KMS-11 (cell line): ENCODE measurements around the gene PRKCZ.
"Not testable (repeated sequence)": the region's sequence is repeated elsewhere in the genome, so short reads cannot be mapped to it uniquely, and the experiment has no call there.

ENCODE experiments used
- H2AFZ ChIP-seq: fragments of 200-600 bp; sonication (generic); 2 replicates; pipeline ENCODE4 v1.6.1; 2016; ENCODE audit warnings: antibody characterized with exemption, mixed run types, low read depth
- H3K27ac ChIP-seq: fragments of 200-600 bp; sonication (generic); 2 replicates; pipeline ENCODE4 v1.6.1; 2016; ENCODE audit warnings: mild to moderate bottlenecking, mixed run types
- H3K27me3 ChIP-seq: fragments of 200-600 bp; sonication (generic); 2 replicates; pipeline ENCODE4 v1.6.1; 2017; ENCODE audit warnings: mild to moderate bottlenecking, low read depth, mixed run types, moderate library complexity; ENCODE audit not compliant: insufficient read depth
- H3K36me3 ChIP-seq: fragments of 200-600 bp; sonication (generic); 2 replicates; pipeline ENCODE4 v1.6.1; 2017; ENCODE audit warnings: mild to moderate bottlenecking, mixed run types; ENCODE audit not compliant: insufficient read depth
- H3K4me1 ChIP-seq: fragments of 200-600 bp; sonication (generic); 2 replicates; pipeline ENCODE4 v1.6.1; 2016; ENCODE audit warnings: mild to moderate bottlenecking, low read depth, mixed run types; ENCODE audit not compliant: poor library complexity, severe bottlenecking
- H3K4me2 ChIP-seq: fragments of 200-600 bp; sonication (generic); 2 replicates; pipeline ENCODE4 v1.7.0; 2016; ENCODE audit warnings: mild to moderate bottlenecking, mixed run types
- H3K4me3 ChIP-seq: fragments of 200-600 bp; sonication (generic); IDR thresholded peaks from 2 replicates; pipeline ENCODE4 v1.6.1; 2017; ENCODE audit warnings: low read depth, low read length, mixed read lengths; ENCODE audit not compliant: insufficient read depth
- H3K79me2 ChIP-seq: fragments of 200-600 bp; sonication (generic); 2 replicates; pipeline ENCODE4 v1.6.1; 2016; ENCODE audit warnings: low read depth, mixed run types; ENCODE audit not compliant: insufficient read depth
- H3K9ac ChIP-seq: fragments of 200-600 bp; sonication (generic); 2 replicates; pipeline ENCODE4 v1.6.1; 2016; ENCODE audit warnings: mild to moderate bottlenecking, mixed run types
- H4K20me1 ChIP-seq: fragments of 200-600 bp; sonication (generic); 2 replicates; pipeline ENCODE4 v1.6.1; 2016; ENCODE audit warnings: mild to moderate bottlenecking, mixed run types; ENCODE audit not compliant: insufficient read depth
- CTCF ChIP-seq: fragments of 200-600 bp; sonication (generic); conservative IDR thresholded peaks from 2 replicates; pipeline ENCODE4 v1.6.1; 2017; ENCODE audit warnings: low read depth, mild to moderate bottlenecking, antibody characterized with exemption, low read length, moderate library complexity, mixed read lengths

Gene PRKCZ

GRCh38 chr1:2119886-2120285 is 69.7 kb downstream of the PRKCZ start:
- no peak for TF ChIP-seq CTCF
- H2AFZ ChIP-seq: no peak overlapping the region

GRCh38 chr1:2121101-2121691 is 71.0 kb downstream of the PRKCZ start:
- Histone ChIP-seq H3K79me2 (no peaks in the 10 kb centered on the region), H3K4me1 (no peaks in the 10 kb centered on the region), H3K27ac (no peak overlapping the region), H3K9ac (no peak overlapping the region), H3K27me3 (peaks cover 5% of the 10 kb centered on the region; the same call in 1 of the 2 replicates), H3K4me2 (no peak overlapping the region), H3K4me3 (no peak overlapping the region), H2AFZ (no peak overlapping the region), H4K20me1 (no peaks in the 10 kb centered on the region), H3K36me3 (no peaks in the 10 kb centered on the region)
- no peak for TF ChIP-seq CTCF

More at GRCh38 chr1:2119886-2120285, 69.7 kb downstream of the PRKCZ start:
- Histone ChIP-seq H3K9ac (no peak overlapping the region), H3K27me3 (peaks cover 8% of the 10 kb centered on the region; the same call in 1 of the 2 replicates), H3K4me3 (no peak overlapping the region), H3K4me1 (no peaks in the 10 kb centered on the region), H3K36me3 (no peaks in the 10 kb centered on the region), H3K4me2 (no peak overlapping the region), H3K79me2 (no peaks in the 10 kb centered on the region), H4K20me1 (no peaks in the 10 kb centered on the region), H3K27ac (no peak overlapping the region)

GRCh38 chr1:2121794-2122193 is 71.6 kb downstream of the PRKCZ start:
- H3K27me3 ChIP-seq, H3K4me3 ChIP-seq, H3K4me2 ChIP-seq, H3K79me2 ChIP-seq, H2AFZ ChIP-seq, H3K4me1 ChIP-seq, H3K27ac ChIP-seq, H4K20me1 ChIP-seq, H3K36me3 ChIP-seq, H3K9ac ChIP-seq: not testable (repeated sequence)

- Histone ChIP-seq H3K4me3 (no peak overlapping the region), H3K27me3 (peaks cover 18% of the 10 kb centered on the region), H3K79me2 (no peaks in the 10 kb centered on the region), H2AFZ (no peak overlapping the region), H4K20me1 (no peaks in the 10 kb centered on the region), H3K27ac (no peak overlapping the region), H3K4me1 (no peaks in the 10 kb centered on the region), H3K9ac (no peak overlapping the region), H3K36me3 (no peaks in the 10 kb centered on the region), H3K4me2 (no peak overlapping the region)
- no peak for TF ChIP-seq CTCF
Measured at GRCh38 chr1:2124446-2125198, 74.4 kb downstream of the PRKCZ start.
